Stimulated activated CD4-positive, alpha-beta T cell treated with anti-CD3 and anti-CD28 coated beads, Interleukin-1b, Interleukin-23, amount 100 ng/mL, for 4 hours (primary cell): ENCODE measurements around the gene ZNF444.

Experiments used
- DNase-seq, 2 donors: peaks; one replicate each; pipeline ENCODE4 v3.0.0-alpha.2; 2020; ENCODE audit warnings: low read depth in 2 of 2

ZNF444 gene

DNA sequence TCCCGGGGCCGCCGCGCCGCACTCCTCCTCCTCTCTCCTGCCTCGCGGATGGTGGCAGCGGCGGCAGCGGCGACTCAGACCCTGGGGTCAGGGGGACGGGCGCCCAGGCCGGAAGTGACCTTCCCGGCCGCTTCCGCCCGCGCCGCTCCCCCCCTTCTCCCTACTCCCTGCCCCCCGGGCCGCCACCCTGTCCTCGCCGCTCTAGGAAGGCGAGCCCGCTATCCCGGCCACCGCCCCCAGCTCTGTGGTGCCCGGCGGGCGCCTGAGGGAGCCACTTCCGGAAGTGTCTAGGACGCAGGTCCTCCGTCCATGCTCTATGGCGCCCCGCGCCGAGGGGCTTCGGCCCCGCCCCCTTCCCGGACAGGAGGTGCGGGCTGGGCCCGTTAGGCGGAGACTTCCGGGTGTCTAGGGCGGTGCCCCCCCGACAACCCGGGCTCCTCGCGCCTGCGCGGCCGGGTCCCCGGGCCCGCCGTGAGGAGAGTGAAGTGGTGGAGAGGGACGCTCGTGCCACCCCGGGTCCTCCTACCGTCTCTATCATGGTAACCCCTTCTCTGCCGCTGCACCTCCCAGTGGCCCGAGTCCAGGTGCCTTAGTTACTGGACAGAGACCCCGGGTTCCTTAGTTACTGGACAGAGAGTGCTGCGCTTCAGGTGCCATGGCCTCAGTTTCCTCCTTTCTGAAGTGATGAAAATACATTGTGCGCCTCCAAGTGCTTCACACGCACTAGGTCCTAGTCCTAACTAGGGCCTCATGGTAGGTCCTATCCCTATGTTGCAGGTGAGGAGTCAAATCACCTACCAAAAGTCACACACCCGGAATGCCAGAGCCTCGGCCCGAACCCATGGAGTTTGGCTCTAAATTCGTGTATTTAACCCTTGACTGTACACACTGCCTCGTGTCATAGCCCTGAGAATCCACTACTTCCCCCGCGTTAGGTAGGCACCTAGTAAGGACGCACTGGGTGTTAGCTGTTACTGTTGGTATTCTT, 19.6 kb upstream of the ZNF444 start, which contains the start of gene ZNF787:
TSS of gene ZNF787 (minus strand) at position 116 of the 988 bp plus-strand sequence. CDS start 18,078 bp downstream, outside the sequence.
- peak; percentile 95 to 98 for DNase-seq

DNA sequence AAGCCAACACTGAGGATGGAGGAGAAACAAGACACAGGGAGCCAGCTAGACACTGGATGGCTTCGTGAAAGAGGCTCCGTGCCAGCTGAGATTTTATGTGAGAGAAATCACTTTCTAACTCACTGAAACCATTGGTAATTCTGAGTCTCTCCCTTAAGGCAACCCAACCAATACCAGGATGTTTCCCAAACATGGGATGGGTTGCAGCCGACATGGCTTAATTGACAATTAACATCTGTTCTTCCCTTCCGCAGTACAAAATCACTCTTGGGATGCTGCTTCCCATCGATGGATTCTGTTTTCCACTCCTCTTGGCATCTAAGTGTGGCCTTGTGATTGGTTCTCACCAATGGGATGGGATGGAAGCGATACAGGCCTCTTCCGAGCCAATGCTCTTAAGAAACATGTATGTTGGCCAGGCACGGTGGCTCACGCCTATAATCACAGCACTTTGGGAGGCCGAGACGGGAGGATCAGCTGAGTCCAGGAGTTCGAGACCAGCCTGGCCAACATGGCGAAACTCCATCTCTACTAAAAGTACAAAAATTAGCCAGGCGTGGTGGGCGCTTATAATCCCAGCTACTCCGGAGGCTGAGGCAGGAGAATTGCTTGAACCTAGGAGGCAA, 17.7 kb upstream of the ZNF444 start:
- no peak for DNase-seq

DNA sequence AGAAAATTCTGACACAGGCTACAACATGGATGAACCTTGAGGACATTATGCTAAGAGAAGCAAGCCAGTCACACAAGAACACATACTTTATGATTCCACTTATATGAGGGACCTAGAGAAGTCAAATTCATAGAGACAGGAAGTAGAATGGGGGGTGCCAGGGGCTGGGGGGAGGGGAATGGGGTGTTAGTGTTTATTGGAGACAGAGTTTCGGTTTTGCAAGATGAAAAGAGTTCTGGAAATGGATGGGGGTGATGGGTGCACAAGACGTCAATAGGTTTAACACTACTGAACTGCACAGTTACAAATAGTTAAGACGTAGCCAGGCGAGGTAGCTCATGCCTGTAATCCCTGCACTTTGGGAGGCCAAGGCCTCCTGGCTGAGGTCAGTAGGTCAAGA, 16.5 kb upstream of the ZNF444 start:
- DNase-seq, result no peak

DNA sequence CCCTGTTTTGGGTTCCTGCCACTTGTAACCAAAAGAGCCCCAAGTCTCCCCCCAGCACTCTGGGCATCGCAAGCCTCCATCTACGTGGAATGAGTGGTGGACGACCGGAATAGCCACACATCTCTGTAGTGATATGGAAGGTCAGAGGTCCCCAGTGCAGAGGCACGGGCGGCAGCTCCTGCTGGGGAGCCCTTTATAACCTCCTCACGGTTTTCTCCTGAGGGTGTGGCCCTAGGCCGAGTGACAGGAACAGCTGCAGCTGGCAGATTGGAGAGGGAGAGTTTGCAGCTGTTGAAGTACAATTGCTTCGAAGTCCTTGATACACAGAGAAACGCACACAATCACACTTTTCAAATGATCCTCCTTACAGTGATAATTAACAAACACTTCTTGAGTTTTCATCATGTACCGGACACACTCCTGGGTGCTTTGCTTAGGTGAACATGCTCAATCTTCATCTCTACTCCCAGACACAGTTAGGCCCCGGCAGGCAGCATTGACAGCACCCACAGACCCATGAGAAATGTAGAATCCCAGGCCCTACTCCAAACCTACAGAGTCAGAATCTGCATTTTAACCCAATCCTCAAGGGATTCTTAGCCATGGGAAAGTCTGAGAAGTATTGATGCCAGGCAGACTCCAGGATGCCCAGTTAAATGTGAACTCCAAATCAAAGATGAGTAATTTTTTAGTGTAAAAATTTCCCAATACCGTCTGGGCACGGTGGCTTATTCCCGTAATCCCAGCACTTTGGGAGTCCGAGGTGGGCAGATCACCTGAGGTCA, 15.1 kb upstream of the ZNF444 start:
- DNase-seq, result no peak

DNA sequence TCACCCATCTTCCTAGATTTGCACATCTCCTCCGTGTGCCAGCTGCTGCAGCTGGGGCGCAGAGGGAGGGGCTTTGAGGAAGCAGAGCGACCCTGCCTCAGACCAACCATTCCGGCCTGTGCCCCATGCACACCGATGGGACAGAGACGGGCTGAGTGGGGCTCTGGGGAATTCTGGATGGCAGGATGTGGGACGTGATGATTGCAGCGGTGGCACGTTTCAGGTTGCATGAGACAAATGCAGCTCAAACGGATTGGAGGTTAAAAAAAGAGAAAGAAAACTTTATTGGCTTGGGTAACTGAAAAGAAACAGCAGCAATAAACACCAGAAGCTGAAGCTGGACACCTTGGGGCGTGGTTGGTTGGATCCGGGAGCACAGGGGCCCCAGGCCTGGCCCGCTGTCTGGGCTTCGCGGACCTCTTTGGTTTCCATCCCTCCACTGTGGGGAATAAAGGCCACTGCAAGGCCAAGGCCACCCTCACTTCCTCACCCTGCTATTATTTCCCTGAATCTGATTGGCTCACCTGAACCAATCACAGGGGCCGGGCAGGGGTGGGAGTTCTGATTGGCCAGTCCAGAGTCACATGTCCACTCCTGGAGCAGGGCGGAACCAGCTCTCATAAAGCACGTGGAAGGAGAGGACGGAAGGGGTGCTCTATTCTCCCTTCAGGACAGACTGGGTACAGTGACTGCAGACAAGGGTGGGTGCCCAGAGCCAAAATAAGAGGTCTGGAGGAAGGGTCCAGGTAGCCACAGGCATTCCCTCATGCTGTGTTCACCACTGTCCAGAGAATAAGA, 13.9 kb upstream of the ZNF444 start:
- no peak for DNase-seq

DNA sequence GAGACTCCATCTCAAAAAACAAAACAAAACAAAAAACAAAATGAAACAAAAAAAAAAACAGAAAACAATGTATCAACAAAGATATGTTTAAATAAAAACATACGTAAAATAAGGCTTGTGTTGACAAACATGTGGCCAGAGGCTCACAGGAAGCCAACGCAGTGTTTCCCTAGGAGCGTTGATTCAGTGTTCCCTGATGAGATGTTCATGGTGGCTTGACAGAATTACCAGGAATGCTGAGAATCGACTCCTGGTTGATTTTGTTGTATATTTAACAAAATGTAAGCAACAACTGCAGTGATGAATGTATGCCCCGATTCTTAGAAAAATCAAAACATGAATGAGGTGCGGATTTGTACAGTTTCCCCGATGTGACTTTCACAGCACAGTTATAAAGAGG, 11.1 kb upstream of the ZNF444 start:
- DNase-seq, result no peak

DNA sequence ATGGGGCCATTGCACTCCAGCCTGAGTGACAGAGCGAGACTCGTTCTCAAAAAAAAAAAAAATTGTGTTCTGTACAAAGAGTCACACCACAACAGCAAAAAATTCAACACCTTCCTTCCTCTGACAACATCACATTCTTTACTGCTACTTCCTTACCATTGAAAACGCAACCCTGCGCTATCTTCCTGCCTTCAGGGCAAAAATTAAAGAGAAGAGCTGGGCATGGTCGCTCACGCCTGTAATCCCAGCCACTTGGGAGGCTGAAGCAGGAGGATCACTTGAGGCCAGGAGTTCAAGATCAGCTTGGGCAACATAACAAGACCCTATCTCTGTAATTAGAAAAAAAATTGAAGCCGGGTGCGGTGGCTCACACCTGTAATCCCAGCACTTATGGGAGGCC, 9.4 kb upstream of the ZNF444 start:
- DNase-seq, result no peak

DNA sequence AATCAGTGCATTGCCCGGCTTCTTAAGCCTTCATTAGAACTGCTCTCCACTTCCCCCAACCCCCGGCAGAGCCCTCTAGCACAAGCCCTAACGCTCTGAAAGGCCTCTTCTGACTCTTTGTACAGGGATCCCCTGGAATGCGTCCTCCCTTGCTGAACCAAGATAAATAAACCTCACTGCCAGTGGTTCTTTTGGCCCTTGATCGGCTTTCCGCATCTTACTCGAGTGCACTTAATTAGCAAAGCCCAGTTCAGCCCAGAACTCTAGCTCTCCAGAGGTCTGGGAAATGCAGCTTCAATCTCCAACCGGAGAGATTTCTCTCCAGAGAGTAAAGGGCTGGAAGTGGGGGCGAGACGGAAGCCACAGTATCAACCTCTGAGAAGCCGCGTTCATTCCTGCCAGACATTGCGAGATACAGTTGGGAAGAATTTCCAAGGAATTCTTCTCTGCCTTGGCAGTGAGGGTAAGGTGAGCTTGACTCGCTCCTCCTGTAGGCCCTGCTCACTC, 8.7 kb upstream of the ZNF444 start:
- no peak for DNase-seq

DNA sequence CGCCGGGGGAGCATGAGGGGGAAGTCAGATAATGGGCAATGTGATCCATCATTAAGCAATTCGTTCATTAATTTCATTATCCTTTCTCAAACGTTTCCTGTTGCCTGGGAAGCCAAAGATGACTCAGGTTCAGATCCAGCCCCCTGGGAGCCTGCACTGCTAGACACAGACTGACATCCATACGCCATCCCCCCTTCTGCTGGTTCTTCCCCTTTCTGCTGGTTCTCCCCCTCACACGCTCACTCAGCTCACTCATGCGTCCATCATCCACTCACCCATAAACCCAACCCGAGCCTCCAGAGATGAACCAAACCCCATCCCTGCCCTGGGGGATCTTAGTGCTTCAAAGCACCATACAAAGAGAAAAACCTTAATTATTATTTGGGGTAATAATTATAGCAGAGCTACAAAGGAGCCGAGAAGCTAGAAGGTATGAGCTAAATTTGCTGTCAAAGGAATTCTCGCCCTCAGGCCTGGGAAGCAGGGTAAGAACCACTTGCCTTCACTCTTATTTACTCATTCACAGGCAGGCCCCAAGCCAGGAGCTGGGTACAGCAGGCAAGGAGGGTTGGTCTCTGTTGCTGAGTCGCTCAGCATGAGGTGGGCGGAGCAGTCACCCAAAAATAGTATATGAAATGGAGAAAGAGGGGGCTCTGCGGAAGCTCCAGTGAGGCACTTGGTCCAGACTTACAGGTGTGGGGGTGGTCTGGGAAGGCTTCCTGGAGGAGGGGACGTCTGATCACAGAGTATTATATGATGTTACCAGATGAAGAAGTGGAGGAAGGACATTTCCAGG, 7.0 kb upstream of the ZNF444 start:
- DNase-seq, result no peak

DNA sequence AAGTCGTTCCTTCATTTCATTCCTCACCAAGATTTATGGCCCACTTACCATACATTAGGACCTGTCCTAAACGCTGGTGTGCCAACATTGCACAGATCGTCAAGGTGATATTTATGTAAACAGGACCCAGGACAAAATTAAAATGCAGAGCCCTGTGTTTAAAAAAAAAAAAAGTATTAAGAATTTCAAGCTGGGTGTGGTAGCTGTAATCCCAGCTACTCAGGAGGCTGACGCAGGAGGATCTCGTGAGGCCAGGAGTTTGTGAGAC, 6.5 kb upstream of the ZNF444 start:
- DNase-seq, result no peak

DNA sequence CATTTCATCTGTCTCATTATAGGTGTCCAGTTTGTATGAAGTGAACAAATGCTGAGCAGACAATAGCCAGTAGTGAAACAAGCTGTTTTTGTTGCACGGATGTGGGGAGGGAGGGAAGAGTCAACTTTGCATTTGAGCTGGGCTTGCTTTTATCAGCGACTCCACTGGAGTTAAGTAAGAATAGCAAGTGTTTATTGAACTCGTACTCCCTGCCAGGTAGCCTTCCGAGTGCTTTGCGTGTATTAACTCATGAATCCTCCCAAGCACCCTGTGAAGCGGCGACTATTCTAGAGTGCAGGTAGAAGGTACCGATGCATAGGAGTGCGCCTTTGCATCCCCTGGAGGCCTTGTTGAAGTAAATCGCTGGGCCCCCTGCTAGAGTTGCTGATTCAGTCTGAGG, 4.7 kb upstream of the ZNF444 start:
- DNase-seq, result no peak

DNA sequence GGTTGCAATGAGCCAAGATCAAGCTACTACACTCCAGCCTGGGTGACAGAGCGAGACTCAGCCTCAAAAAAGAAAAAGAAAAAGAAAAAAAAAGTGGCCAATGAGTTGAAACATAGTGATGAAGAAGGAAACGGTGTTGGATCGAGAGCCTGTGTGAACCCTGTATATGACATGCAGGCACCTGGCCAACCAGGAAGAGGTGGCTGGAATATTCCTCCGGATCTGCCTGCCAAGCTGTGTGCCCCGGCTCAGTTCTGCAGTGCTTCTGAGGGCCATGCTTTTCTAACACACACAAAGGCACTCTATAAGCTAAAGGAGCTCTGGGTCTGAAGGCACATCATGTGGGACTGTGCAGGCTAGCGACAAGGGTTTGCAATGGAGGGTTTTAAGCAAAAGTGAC, 3.7 kb upstream of the ZNF444 start:
- no peak for DNase-seq

DNA sequence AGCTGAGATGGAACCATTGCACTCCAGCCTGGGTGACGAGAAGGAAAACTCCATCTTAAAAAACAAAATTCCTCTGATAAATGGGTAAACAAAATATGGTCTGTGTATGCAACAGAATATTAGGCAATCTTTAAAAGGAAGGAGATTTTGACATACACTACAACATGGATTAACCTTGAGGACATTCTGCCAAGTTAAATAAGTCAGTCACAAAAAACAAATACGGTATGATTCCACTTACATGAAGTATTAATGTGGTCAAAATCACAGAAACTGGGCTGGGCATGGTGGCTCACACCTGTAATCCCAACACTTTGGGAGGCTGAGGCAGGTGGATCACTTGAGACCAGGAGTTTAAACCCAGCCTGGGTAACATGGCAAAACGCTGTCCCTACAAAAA, 3.0 kb upstream of the ZNF444 start:
- no peak for DNase-seq

DNA sequence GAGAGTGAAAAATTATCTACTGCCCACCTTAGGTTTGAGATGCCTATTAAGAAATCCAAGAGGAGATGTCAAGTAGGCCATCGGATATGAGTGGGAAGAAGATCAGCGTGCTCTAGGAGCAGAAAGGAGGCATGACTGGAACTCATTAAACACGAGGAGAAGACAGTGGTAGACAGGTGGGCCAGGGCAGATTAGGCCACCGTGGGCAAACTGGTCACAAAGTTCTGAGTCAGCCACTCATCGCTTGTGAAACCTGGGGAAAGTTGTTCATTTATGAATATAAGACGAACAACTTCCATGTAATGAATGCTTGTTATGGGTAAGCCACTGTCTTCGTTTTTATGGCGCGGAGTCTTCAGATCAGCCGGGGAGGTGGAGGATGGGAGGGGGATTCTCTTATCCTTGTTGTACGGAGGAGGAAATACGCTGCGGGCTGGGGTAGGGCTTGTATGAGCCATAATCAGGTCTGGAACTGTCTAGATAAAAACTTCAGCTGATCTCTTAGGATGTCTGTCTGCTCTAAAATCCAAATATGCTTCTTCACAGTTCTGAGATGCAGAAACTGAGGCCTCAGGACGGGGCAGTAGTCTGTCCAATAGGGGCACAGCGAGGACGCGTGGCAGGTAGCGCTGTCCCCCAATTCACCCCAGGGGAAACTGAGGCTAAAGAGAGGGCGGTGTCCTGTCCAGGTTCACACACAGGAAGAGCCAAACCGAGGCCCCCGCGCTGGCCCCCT, 1.1 kb upstream of the ZNF444 start:
- DNase-seq, result no peak

DNA sequence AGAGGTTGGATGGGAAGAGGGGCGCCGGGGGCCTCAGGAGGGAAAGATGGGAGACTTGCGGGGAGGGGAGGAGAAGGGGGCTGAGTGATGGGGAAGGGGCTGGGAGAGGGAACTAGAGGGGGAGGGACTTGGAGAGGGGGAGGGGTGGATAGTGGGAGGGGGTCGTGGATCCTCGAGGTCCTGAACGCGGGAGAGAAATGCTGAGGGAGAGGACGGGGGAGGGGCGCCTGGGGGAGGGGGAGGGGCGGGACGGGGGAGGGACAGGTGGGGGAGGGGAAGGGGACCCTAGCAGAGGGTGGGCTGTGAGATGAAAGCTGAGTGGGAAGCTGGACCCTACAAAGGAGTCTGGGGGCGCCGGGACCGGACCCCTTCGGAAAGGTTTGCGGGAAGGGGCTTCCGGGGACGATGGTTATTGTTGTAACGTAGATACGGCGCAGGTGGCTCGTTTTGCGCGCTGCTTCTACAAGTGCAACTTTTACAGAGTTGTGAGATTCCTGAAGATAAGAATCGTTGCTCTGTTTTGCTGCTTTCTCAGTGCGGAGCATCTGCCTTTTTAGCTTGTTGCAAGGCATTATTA, 418 bp downstream of the ZNF444 start:
- DNase-seq, result no peak

DNA sequence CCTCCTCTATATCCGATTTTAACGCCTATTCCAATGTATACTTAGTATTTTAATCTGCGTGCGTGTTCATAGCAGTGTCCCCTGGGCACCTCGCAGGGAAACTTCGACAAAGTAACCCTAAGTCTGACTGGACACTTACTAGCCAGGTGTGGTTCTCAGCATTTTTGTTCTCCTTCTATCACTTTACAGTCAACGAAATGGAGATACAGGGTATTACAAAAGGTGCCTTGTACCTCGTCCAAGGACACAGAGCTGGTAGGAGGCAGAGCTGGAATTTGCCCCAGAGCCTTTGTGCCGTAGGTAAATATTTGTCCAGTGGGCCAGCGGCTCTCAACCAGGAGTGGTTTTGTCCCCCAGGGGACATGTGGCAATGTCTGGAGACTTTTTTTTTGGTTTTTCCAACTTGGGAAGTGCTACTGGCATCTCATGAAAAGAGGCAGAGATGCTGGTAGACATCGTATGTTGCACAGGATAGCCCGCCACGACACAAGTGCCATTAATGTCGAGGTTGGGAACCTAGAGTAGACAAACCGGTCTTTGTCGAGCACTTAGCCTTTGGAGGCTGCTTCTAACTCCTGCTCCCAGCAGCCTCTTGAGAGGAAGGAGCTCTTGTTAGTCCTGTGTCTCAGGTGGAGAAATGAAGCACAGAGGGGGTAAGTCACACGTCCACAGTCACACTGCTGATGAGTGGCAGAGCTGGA, 1.1 kb downstream of the ZNF444 start:
- no peak for DNase-seq

DNA sequence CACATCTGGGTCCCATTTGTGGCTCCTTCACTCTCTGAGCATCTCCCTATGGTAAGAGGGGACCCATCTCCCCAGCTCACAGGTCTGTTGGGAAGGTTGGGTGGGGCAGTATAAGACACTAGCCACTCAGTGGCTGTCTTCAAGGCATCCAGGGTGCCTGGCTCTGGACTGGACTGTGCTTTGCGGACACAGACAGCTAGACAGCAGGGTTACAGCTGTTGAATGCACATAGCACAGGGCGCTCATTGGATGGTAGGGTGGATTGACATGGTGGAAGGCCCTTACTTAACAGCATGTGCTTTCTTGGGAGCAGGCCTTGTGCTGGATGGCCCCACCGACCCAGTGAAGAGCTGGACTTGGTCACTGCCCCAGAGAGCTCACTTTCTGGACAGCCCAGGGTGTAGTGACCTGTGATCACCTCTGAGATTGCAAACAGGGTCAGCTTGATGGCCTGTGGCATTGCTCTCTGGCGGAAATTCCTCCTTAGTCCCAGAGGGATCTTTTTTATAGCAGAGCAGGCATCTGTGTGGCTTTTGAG, 1.9 kb downstream of the ZNF444 start:
- DNase-seq, result no peak

DNA sequence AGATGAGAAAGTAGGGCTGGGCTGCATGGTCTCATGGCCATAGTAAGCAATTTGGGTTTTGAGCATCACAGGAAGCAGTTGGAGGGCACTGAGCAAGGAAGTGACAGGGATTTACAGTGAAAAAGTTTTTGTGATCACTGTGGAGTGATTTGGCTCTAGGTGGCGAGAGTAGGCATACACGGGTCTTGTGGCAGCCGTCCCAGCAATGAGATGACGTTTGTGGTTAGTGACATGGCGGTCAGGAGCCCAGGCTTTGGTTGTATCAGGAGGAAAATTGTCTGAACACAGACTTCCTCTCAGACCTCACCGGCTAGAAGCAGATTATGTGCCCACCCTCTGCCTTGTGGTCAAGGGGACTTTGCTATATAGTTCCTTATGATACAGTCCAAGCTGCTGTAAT, 3.3 kb downstream of the ZNF444 start:
- DNase-seq, result no peak

DNA sequence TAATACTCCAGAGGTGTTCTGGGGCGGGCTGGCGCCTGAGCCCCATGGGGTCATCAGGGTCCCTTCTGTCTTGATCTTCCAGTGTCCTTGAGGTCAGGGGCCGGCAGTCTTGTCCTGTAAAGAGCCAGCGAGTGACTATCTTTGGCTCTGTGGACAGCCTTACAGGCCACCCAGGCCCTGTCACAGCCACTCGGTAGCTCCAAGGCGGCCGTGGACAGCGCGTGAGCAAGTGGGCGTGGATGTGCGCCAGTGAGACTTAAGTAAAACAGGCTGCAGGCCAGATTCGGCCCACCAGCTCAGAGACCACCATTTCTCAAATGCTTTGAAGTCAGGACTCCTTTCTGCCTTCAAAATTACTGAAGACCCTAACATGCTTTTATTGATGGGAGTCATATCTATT, 3.7 kb downstream of the ZNF444 start:
- DNase-seq, result no peak
